Mesendoderm (in vitro differentiated cells): ENCODE results near the gene ARL14EPL.
"Not testable (repeated sequence)": the region's sequence is repeated elsewhere in the genome, so short reads cannot be mapped to it uniquely, and the experiment has no call there.

ENCODE experiments used
- DNase-seq: peaks from one replicate; pipeline ENCODE4 v3.0.0; 2013
- H2AK5ac ChIP-seq: 2 replicates; pipeline ENCODE4 v1.6.1; 2013; ENCODE audit warnings: low read length, inconsistent platforms
- H2BK120ac ChIP-seq: 2 replicates; pipeline ENCODE4 v1.6.1; 2013; ENCODE audit warnings: low read depth, mild to moderate bottlenecking, low read length, moderate library complexity, mixed read lengths
- H2BK15ac ChIP-seq: replicated peaks from 2 replicates; pipeline ENCODE4 v1.6.1; 2013; ENCODE audit warnings: low read depth, mild to moderate bottlenecking, moderate library complexity
- H2BK5ac ChIP-seq: 2 replicates; pipeline ENCODE4 v1.6.1; 2013; ENCODE audit warnings: low read length, inconsistent platforms
- H3K18ac ChIP-seq: 2 replicates; pipeline ENCODE4 v1.6.1; 2013; ENCODE audit warnings: mild to moderate bottlenecking, low read length, mixed read lengths
- H3K23ac ChIP-seq: one replicate; pipeline ENCODE4 v1.6.1; 2013; ENCODE audit warnings: low read length
- H3K27ac ChIP-seq: 2 replicates; pipeline ENCODE4 v1.5.1; 2013; ENCODE audit warnings: low read depth, mild to moderate bottlenecking, inconsistent platforms, low read length, moderate library complexity
- H3K27me3 ChIP-seq: 2 replicates; pipeline ENCODE4 v1.6.1; 2013; ENCODE audit warnings: low read length, control low read depth, mild to moderate bottlenecking, inconsistent platforms; ENCODE audit not compliant: insufficient read depth, poor library complexity
- H3K36me3 ChIP-seq: 2 replicates; pipeline ENCODE4 v1.6.1; 2013; ENCODE audit warnings: low read length, inconsistent platforms; ENCODE audit not compliant: control insufficient read depth, insufficient read depth
- H3K4ac ChIP-seq: one replicate; pipeline ENCODE4 v1.6.1; 2013; ENCODE audit warnings: low read depth, mild to moderate bottlenecking, low read length, moderate library complexity
- H3K4me1 ChIP-seq: 2 replicates; pipeline ENCODE4 v1.6.1; 2013; ENCODE audit warnings: low read depth, low read length, inconsistent platforms; ENCODE audit not compliant: control insufficient read depth
- H3K4me2 ChIP-seq: 2 replicates; pipeline ENCODE4 v1.6.1; 2013; ENCODE audit warnings: low read length
- H3K4me3 ChIP-seq: 2 replicates; pipeline ENCODE4 v1.5.1; 2013; ENCODE audit warnings: mild to moderate bottlenecking, low read length
- H3K56ac ChIP-seq: one replicate; pipeline ENCODE4 v1.6.1; 2013; ENCODE audit warnings: low read length
- H3K79me1 ChIP-seq: 2 replicates; pipeline ENCODE4 v1.6.1; 2013; ENCODE audit warnings: low read length, inconsistent platforms
- H3K79me2 ChIP-seq: 2 replicates; pipeline ENCODE4 v1.6.1; 2013; ENCODE audit warnings: mild to moderate bottlenecking, low read length; ENCODE audit not compliant: control insufficient read depth, insufficient read depth
- H3K9ac ChIP-seq: 2 replicates; pipeline ENCODE4 v1.6.1; 2013; ENCODE audit warnings: low read length, inconsistent platforms
- H4K5ac ChIP-seq: one replicate; pipeline ENCODE4 v1.6.1; 2013; ENCODE audit warnings: low read length
- H4K8ac ChIP-seq: one replicate; pipeline ENCODE4 v1.6.1; 2013; ENCODE audit warnings: low read depth, mild to moderate bottlenecking, control low read depth, low read length, moderate library complexity
- WGBS: extraction: QIAGEN DNeasy Blood & Tissue Kit; methylation state at CpG from one replicate; pipeline ENCODE4 v1.1.7; 2013; ENCODE audit warnings: low lambda C conversion rate, missing lambda C conversion rate; ENCODE audit not compliant: insufficient coverage; ENCODE audit errors: extremely low coverage; 5-methylcytosine and 5-hydroxymethylcytosine counted together

Gene ARL14EPL

GRCh38 chr5:116104941-116105340 lies 72.7 kb downstream of the ARL14EPL start:
- not testable (repeated sequence) for H3K79me2 ChIP-seq, H3K4me2 ChIP-seq, H3K27ac ChIP-seq, H3K9ac ChIP-seq, H3K18ac ChIP-seq, H4K8ac ChIP-seq, H4K5ac ChIP-seq, H3K23ac ChIP-seq, H3K36me3 ChIP-seq, H3K79me1 ChIP-seq, H3K4me3 ChIP-seq, H3K56ac ChIP-seq, H3K4me1 ChIP-seq, H3K27me3 ChIP-seq, H2BK120ac ChIP-seq, H2BK5ac ChIP-seq, DNase-seq, H3K4ac ChIP-seq, H2AK5ac ChIP-seq, H2BK15ac ChIP-seq
- no CpG with 5 or more reads among the region's 2 CpGs for WGBS
